ENCODE measurements around the gene RANBP3L.

Gene RANBP3L

DNA sequence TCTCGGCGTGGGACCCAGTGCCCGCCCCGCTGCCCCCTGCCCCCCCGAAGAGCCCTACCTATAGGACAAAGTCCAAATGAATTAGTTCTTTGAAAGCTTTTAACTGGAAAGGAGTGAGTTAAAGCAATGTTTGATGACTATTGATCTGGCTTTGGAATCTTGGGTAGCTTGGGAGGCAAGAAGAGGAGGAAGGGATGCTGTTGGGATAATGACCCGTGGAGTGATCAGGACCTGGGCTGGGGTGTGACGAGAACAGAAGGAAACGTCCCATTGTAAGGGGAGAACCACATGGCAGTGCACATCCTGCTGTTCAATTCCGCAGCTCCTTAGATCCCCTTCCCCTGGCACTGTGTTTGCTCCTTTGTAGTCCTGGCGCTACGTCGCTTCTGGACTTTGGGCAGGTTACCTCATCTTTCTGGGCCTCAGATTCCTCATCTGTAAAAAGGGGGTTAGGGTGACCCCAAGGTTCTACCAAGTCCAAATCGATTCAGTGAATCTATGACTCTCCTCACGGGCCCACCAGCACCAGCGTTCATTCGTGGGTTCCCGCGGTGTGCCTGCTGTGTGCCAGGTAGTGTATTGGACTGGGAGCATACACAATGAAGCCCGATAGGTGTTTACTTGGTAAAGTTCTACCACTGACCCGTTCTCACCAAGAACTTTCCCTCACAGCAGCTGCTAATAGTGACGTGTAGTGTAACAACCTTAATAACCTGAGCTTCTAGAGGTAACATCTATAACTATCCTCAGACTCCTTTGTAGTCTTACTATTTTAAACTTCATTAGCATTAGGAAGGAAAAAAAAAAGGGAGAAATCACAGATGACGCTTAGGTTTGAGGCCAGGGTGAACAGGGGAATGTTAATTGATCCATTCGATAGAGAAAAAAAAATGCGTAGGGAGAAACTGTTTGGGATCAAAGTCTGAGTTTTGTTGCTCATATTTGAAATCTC is 58.9 kb downstream of the RANBP3L start:
- TF ChIP-seq ISL1 (CRISPR knock-in tag; IDR thresholded peaks at IDR 0.05): no peak
- TF ChIP-seq GLIS3 (CRISPR knock-in tag; IDR thresholded peaks at IDR 0.05): no peak
- TF ChIP-seq TCF4 (CRISPR knock-in tag; IDR thresholded peaks at IDR 0.05; ENCODE audit: borderline replicate concordance): no peak
- TF ChIP-seq, protein P1, sequence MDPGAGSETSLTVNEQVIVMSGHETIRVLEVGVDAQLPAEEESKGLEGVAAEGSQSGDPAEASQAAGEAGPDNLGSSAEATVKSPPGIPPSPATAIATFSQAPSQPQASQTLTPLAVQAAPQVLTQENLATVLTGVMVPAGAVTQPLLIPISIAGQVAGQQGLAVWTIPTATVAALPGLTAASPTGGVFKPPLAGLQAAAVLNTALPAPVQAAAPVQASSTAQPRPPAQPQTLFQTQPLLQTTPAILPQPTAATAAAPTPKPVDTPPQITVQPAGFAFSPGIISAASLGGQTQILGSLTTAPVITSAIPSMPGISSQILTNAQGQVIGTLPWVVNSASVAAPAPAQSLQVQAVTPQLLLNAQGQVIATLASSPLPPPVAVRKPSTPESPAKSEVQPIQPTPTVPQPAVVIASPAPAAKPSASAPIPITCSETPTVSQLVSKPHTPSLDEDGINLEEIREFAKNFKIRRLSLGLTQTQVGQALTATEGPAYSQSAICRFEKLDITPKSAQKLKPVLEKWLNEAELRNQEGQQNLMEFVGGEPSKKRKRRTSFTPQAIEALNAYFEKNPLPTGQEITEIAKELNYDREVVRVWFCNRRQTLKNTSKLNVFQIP (CRISPR knock-in tag; IDR thresholded peaks at IDR 0.05; ENCODE audit: borderline replicate concordance, low read depth): no peak
- no peak for TF ChIP-seq PPARA (CRISPR knock-in tag; IDR thresholded peaks at IDR 0.05; ENCODE audit: borderline replicate concordance)
- TF ChIP-seq, protein P2, sequence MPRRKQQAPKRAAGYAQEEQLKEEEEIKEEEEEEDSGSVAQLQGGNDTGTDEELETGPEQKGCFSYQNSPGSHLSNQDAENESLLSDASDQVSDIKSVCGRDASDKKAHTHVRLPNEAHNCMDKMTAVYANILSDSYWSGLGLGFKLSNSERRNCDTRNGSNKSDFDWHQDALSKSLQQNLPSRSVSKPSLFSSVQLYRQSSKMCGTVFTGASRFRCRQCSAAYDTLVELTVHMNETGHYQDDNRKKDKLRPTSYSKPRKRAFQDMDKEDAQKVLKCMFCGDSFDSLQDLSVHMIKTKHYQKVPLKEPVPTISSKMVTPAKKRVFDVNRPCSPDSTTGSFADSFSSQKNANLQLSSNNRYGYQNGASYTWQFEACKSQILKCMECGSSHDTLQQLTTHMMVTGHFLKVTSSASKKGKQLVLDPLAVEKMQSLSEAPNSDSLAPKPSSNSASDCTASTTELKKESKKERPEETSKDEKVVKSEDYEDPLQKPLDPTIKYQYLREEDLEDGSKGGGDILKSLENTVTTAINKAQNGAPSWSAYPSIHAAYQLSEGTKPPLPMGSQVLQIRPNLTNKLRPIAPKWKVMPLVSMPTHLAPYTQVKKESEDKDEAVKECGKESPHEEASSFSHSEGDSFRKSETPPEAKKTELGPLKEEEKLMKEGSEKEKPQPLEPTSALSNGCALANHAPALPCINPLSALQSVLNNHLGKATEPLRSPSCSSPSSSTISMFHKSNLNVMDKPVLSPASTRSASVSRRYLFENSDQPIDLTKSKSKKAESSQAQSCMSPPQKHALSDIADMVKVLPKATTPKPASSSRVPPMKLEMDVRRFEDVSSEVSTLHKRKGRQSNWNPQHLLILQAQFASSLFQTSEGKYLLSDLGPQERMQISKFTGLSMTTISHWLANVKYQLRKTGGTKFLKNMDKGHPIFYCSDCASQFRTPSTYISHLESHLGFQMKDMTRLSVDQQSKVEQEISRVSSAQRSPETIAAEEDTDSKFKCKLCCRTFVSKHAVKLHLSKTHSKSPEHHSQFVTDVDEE (CRISPR knock-in tag; IDR thresholded peaks at IDR 0.05): no peak
- no peak for TF ChIP-seq ESRRG (CRISPR knock-in tag; IDR thresholded peaks at IDR 0.05)
- TF ChIP-seq ZFP30 (CRISPR knock-in tag; IDR thresholded peaks at IDR 0.05): no peak
- TF ChIP-seq ZFP3 (CRISPR knock-in tag; IDR thresholded peaks at IDR 0.05): no peak
- TF ChIP-seq ARNTL (CRISPR knock-in tag; IDR thresholded peaks at IDR 0.05; ENCODE audit: borderline replicate concordance, low read depth): no peak
- TF ChIP-seq, protein P3, sequence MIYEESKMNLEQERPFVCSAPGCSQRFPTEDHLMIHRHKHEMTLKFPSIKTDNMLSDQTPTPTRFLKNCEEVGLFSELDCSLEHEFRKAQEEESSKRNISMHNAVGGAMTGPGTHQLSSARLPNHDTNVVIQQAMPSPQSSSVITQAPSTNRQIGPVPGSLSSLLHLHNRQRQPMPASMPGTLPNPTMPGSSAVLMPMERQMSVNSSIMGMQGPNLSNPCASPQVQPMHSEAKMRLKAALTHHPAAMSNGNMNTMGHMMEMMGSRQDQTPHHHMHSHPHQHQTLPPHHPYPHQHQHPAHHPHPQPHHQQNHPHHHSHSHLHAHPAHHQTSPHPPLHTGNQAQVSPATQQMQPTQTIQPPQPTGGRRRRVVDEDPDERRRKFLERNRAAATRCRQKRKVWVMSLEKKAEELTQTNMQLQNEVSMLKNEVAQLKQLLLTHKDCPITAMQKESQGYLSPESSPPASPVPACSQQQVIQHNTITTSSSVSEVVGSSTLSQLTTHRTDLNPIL (CRISPR knock-in tag; IDR thresholded peaks at IDR 0.05; ENCODE audit: low read depth): no peak
- no peak for TF ChIP-seq ZNF565 (CRISPR knock-in tag; conservative IDR thresholded peaks at IDR 0.05; ENCODE audit: low read depth)
- TF ChIP-seq, protein P4, sequence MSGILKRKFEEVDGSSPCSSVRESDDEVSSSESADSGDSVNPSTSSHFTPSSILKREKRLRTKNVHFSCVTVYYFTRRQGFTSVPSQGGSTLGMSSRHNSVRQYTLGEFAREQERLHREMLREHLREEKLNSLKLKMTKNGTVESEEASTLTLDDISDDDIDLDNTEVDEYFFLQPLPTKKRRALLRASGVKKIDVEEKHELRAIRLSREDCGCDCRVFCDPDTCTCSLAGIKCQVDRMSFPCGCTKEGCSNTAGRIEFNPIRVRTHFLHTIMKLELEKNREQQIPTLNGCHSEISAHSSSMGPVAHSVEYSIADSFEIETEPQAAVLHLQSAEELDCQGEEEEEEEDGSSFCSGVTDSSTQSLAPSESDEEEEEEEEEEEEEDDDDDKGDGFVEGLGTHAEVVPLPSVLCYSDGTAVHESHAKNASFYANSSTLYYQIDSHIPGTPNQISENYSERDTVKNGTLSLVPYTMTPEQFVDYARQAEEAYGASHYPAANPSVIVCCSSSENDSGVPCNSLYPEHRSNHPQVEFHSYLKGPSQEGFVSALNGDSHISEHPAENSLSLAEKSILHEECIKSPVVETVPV (CRISPR knock-in tag; IDR thresholded peaks at IDR 0.05): no peak
- TF ChIP-seq SNAI2 (CRISPR knock-in tag; IDR thresholded peaks at IDR 0.05): no peak
- TF ChIP-seq, protein P5, sequence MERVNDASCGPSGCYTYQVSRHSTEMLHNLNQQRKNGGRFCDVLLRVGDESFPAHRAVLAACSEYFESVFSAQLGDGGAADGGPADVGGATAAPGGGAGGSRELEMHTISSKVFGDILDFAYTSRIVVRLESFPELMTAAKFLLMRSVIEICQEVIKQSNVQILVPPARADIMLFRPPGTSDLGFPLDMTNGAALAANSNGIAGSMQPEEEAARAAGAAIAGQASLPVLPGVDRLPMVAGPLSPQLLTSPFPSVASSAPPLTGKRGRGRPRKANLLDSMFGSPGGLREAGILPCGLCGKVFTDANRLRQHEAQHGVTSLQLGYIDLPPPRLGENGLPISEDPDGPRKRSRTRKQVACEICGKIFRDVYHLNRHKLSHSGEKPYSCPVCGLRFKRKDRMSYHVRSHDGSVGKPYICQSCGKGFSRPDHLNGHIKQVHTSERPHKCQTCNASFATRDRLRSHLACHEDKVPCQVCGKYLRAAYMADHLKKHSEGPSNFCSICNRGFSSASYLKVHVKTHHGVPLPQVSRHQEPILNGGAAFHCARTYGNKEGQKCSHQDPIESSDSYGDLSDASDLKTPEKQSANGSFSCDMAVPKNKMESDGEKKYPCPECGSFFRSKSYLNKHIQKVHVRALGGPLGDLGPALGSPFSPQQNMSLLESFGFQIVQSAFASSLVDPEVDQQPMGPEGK (CRISPR knock-in tag; IDR thresholded peaks at IDR 0.05; ENCODE audit: borderline replicate concordance): no peak
- TF ChIP-seq ZC3H10 (CRISPR knock-in tag; IDR thresholded peaks at IDR 0.05): no peak
- no peak for TF ChIP-seq RARB (CRISPR knock-in tag; IDR thresholded peaks at IDR 0.05)
- TF ChIP-seq CSDC2 (CRISPR knock-in tag; IDR thresholded peaks at IDR 0.05): no peak
- no peak for ATAC-seq

DNA sequence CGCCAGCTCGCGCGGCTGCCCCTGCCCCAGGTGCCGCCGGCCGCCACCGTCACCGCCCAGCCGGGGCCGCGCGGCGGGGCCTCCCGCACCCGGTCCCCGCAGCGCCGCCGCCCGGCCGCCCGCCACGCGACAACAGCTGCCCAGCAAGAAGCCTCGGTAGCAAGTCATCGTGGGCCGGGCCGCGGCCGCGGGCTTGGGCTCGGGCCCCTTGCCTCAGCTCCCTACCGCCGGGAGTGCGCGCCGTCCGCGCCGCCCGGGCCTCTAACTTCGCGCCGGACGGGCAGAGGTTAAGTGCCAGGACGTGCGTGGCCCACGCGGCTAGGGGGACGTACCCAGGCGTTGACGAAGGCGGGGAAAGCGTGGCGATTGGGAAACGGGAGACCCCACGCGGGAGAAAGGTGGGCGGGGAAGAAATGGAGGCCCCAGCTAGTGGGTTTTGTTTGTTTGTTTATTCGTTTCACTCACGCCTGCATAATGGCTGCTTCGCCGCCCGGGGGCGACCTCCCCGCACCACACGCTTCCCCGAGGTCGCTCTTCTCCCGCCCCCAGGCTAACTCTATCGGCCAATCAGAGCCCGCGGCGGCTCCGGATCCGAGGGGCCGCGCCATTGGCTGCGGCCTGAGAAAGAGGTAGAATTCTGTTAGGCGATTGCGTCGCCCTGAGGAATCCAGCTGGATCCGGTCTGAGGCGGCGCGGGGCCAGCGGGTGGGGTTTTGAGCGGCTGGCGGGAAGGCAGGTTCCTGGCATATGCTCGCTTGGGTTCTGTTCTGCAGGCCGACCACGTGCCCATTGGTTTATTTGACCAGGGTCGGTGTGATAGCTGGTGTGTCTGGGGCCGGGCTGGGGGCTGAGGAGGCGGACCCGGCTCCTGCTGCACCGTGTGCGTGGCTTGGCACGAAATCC is 59.8 kb downstream of the RANBP3L start, which contains the start of gene NADK2:
Gene NADK2 (minus strand): TSS at position 295 of the 903 bp plus-strand sequence. CDS start 127 bp downstream, at position 168.
- ATAC-seq: peak; percentile 91
- TF ChIP-seq ISL1 (CRISPR knock-in tag; IDR thresholded peaks at IDR 0.05) (no peak), ZNF8 (CRISPR knock-in tag; IDR thresholded peaks at IDR 0.05) (no peak), SNAI2 (CRISPR knock-in tag; IDR thresholded peaks at IDR 0.05) (0 out of 2 replicates have a peak, but pooled peaks have one; percentile 33), CSDC2 (CRISPR knock-in tag; IDR thresholded peaks at IDR 0.05) (peak; percentile 89; the same call in 1 of the 2 replicates), ZNF70 (CRISPR knock-in tag; IDR thresholded peaks at IDR 0.05) (no peak), PPARA (CRISPR knock-in tag; IDR thresholded peaks at IDR 0.05; ENCODE audit: borderline replicate concordance) (no peak), TOX (CRISPR knock-in tag; IDR thresholded peaks at IDR 0.05; ENCODE audit: borderline replicate concordance) (no peak)
- TF ChIP-seq, protein P3 (CRISPR knock-in tag; IDR thresholded peaks at IDR 0.05; ENCODE audit: low read depth): no peak
- TF ChIP-seq, protein P1 (CRISPR knock-in tag; IDR thresholded peaks at IDR 0.05; ENCODE audit: borderline replicate concordance, low read depth): no peak
